ENCODE measurements around the gene CR1.
"Not testable (repeated sequence)": the region's sequence is repeated elsewhere in the genome, so short reads cannot be mapped to it uniquely, and the experiment has no call there.

CR1 gene

DNA sequence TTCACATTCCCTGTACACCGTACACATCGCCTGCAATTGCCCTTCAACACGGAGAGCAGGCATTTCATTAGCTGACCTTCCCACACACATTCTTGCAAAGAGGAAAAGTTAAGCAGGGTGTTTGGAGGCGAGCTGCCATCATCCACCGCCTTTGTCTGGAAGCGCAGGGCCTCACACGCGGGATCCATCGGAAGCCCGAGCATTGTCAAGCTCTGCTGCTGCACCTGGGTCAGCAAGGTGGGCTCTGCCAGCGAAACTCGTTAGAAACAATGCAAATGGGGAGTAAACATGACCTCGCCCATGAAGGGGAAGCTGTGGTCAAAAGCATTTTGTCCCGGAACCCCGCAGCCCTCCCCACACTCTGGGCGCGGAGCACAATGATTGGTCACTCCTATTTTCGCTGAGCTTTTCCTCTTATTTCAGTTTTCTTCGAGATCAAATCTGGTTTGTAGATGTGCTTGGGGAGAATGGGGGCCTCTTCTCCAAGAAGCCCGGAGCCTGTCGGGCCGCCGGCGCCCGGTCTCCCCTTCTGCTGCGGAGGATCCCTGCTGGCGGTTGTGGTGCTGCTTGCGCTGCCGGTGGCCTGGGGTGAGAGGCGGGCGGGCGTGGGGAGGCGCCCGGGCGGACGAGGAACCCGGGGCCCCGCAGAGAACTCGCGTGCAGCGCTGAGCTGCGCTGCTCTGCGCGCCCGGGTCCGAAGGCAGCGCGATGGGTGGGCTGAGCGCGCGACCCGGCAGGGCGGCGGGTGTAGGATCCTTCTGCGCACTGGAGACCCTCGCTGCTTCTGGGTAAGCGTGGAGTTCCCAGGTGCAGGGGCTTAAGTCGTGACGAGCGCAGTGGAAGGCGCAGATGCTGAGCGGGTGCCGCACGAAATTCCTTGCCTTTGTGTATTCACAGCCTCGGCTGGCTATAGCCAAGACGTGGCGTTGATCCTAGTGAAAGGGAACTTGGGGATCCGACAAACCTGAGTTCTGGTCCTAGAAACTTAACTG lies at the start of gene CR1:
TSS of gene CR1 (plus strand) at position 357 of the 992 bp plus-strand sequence. CDS start at position 468, 111 bp downstream.
- DNase-seq (ENCODE audit: low read depth) = no peak

- DNase-seq (ENCODE audit: low read depth) = no peak
Observed at GRCh38 chr1:207453710-207454045, 42.3 kb upstream of the CR1 start.

DNA sequence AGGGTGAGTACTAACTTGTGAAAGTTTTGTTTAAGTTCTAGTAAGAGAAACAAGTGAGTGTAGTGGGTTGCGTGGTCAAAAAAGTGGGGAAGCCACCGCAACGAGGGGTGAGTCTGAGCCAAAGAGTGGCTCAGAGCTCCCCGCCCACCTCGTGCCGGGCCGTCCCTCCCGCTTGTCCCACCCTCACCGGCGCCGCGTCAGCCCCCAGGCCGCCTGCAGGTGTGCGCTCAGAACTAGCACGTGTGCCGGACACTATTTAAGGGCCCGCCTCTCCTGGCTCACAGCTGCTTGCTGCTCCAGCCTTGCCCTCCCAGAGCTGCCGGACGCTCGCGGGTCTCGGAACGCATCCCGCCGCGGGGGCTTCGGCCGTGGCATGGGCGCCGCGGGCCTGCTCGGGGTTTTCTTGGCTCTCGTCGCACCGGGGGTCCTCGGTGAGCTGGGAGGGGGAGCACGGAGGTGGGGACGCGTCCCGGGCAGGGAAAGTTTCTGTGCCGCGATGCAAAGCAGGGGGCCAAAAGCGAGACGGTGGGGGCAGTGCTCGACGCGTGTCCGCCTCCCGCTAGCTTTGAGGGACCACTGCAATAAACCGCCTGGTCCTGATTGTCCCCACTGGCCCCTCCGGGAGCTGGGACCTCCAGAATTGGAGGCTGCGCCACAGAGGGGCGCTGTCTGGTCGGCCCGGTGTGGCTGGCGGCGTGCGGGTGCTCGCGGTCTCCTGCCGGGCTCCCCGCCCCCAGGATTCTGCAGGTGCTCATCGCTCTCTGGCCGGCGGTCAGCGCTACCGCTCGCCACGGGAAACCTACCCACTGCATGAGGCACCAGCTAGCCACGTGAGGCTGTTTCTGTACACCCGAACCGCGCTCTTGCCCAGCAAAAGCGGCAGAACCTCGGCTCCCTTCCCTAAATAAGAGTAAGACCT lies 41.7 kb upstream of the CR1 start, which contains the start of gene CR2:
TSS of gene CR2 (plus strand) at position 283 of the 919 bp plus-strand sequence. CDS start at position 374, 91 bp downstream.
- DNase-seq (ENCODE audit: low read depth) = no peak

DNA sequence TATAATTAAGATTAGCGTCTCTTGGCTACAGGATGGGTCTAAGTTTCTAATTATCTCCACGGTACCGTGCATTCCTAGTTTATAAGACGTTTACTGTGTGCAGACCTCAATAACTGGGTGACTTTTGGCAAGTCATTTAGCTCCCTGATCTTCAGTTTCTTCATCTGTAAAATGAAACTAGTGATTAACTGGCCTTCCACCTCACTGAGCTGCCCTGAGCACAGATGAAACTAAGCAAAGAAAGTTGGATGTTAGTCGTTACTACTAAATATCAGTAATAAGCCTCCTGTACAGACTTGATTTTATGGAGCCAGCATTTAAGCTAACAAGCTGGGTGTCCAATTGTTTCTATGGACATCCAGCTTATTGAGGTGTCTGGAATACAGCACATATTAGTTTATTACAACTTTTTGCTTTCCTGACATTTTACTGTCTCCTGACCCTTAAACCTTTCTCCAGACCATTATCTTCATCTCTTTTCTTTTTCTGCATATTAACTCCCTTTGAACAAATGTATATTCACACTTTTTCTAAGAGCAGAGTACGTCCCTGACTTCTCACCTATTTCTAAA lies 40.7 kb upstream of the CR1 start:
- DNase-seq (ENCODE audit: low read depth) = no peak

GRCh38 chr1:207458414-207458813 lies 37.5 kb upstream of the CR1 start:
- no peak for DNase-seq (ENCODE audit: low read depth)

GRCh38 chr1:207459008-207459407 lies 36.9 kb upstream of the CR1 start:
- no peak for DNase-seq (ENCODE audit: low read depth)

DNA sequence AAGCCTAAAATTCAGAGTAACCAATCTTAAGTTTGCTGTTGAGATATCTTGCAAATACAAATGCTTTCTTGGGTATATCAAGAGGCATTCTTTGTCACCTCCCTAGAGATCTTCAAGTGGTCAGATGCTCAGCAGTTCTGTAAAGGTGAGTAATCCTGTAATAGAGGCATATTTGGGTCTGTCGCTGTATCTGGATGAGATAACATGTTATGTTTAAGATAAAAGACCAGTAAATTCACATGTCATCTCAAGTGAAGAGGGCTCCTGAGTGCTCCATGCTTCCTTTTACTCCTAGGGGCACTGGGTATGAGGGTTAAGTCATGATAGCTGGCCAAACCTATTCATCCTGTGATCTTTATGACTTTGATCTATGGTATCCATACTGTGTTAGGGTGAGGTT lies 34.3 kb upstream of the CR1 start:
- DNase-seq (ENCODE audit: low read depth) = no peak

- no peak for DNase-seq (ENCODE audit: low read depth)
Observed at GRCh38 chr1:207462535-207462934, 33.4 kb upstream of the CR1 start.

DNA sequence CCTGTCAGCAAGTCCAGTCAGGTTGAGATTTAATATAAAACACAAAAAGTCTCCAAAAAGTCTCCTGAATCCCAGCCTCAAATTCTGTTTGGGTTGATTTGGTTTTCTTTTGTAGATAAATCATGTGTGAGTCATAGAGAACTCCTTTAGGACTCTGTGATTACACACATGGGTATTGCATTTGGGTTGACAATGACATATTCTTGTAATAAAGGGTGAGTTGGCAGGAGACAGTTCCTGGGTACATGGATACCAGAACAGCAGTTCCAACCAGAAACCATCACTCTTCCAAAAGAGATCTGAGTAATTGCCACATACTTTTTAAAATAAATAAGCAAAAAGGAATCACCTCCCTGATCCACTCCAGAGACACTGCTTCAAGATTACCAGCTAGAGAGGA lies 32.9 kb upstream of the CR1 start:
- DNase-seq (ENCODE audit: low read depth) = no peak

DNA sequence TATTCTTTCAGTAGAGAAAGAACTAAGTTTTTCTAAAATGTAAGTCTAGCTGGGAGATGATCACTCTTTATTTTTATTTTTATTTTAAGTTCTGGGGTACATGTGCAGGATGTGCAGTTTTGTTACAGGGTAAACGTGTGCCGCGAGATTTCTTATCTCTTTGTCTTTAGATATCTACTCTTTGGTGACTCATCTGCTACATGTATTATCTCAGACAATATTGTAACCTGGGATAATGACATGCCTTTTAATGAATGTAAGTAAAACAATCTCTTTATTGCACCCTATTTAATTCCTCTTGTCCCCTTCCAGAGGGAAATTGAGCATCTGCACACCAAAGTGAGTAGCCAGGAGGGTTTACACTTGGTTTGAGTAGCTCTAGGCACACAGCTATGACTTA lies 32.4 kb upstream of the CR1 start:
- no peak for DNase-seq (ENCODE audit: low read depth)

GRCh38 chr1:207470927-207471326 lies 25.0 kb upstream of the CR1 start:
- no peak for DNase-seq (ENCODE audit: low read depth)

- no peak for DNase-seq (ENCODE audit: low read depth)
Observed at GRCh38 chr1:207474210-207474609, 21.7 kb upstream of the CR1 start.

DNA sequence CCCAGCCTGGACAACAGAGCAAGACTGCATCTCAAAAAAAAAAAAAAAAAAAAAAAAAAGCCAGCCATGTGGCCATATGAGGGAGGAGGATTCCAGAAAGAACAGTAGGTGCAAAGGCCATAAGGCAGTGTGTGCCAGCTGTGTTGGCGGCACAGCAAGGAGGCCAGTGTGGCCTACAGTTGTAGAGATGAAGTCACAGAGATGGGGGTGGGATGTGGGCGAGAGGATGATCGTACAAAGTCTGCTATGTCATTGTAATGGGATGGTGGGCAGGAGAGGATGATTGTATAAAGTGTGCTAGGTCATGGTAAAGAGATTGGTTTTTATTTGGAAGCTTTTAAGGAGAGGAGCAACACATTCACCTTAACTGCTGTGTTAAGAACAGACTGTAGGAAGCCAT lies 9.8 kb upstream of the CR1 start:
- no peak for DNase-seq (ENCODE audit: low read depth)

- no peak for DNase-seq (ENCODE audit: low read depth)
Observed at GRCh38 chr1:207487636-207488035, 8.3 kb upstream of the CR1 start.

GRCh38 chr1:207493212-207493611 lies 2.7 kb upstream of the CR1 start:
- no peak for DNase-seq (ENCODE audit: low read depth)

DNA sequence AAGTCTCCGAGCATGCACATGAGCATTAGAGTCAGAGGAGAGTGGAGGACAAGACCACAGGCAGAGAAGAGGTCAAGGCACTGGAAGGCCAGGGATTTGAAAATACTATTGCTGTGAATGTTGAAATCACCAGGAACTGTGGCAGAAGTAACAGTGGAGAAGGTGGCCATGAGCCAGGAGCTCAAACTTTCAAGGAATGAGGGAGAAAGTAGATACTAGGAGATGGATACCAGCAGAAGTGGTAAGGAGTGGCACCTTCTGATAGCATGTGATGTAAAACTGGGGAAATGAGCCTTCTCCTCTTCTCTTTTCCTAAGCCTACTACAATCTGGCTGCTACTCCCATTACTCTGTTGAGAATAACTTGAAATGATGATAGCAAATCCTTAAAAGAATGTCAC lies 1.8 kb upstream of the CR1 start:
- no peak for DNase-seq (ENCODE audit: low read depth)

GRCh38 chr1:207495281-207495680 lies 676 bp upstream of the CR1 start:
- DNase-seq (ENCODE audit: low read depth) = not testable (repeated sequence)

DNA sequence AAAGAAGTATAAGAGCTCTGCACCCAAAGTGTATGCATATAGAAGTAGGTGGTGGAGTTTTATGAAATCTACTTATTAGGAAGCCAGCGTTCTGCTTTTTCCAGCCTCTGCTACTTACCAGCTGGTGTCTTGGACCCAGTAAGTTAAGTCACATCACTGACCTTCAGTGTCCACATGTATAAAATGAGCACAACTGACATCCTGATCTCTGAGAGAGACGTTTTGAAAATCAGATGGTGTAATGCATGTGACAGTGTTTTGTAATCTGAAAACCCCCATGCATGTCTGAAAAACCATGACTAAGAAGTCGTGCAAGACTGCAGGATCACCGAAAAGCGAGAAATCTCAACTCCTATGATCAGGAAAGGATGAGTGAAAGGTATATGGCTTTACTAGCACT lies 2.0 kb downstream of the CR1 start:
- no peak for DNase-seq (ENCODE audit: low read depth)

DNA sequence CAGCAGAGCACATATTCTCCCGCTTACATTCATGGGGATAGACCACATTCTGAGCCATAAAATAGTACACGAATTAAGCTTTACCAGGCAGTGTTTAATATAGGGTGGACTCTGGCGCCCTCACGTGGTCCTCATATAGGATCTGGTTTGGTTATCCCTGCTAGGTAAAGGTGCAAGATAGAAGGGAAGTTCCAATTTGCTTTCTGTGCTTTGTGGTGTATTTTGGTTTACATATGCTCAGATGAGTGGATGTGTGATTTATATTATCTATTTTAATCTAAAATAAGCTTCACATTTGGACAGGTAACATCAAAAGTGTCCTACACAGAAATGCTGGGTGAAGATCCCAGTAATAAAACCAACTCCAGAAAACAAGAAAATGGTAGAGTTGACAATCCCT lies 3.6 kb downstream of the CR1 start:
- DNase-seq (ENCODE audit: low read depth) = peak; percentile 43

DNA sequence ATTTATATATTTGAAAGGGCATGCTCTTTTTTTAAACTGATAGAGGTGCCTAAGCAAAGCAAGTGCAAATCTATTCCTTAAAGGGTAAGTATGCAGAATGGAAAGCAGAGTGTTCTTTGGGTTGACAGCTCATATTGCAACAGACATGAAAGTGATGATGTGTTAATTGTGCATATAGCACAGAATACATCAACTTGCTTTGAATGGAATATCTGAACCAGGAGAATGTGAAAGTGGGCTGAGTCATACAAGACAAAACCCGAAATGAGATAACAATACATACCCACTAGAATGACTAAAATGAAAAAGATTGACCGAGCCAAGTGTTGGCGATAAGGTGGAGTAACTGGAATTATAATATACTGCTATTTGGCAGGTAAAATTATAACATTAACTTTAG lies 4.3 kb downstream of the CR1 start:
- DNase-seq (ENCODE audit: low read depth) = no peak

GRCh38 chr1:207501071-207501470 lies 5.1 kb downstream of the CR1 start:
- DNase-seq (ENCODE audit: low read depth) = no peak

- DNase-seq (ENCODE audit: low read depth) = no peak
Observed at GRCh38 chr1:207502726-207503125, 6.8 kb downstream of the CR1 start.

Measured in stromal cell of bone marrow (primary cell).